ENCODE measurements around the gene CHAT. TPM values are rescaled to one million over a fixed set of nuclear protein-coding genes. Genes with fewer than 3 reads are reported as not detected.

Gene CHAT
- total RNA-seq, 1 experiment from 2014 or later: not detected

- no TSS peak for BruUV-seq (replicated peaks)
- ATAC-seq: no peak
- no peak overlapping the region for H3K4me2 ChIP-seq (ENCODE audit: low read length)
- no peaks in the 10 kb centered on the region; the same call in 1 of the 2 replicates for H3K27me3 ChIP-seq (ENCODE audit: insufficient read depth, low read length)
- TF ChIP-seq ZFX (IDR thresholded peaks at IDR 0.05): no peak
- TF ChIP-seq TCF7L2 (IDR thresholded peaks at IDR 0.05; ENCODE audit: borderline replicate concordance, extremely low read depth, insufficient read depth, insufficient read length): no peak
- H3K9ac ChIP-seq (ENCODE audit: low read length): no peak overlapping the region
- DNase-seq (ENCODE audit: low read depth, low spot score): no peak
- H3K79me2 ChIP-seq (ENCODE audit: insufficient read depth, low read length): no peaks in the 10 kb centered on the region
- H4K20me1 ChIP-seq (ENCODE audit: insufficient read depth): no peaks in the 10 kb centered on the region
- ChIA-PET RAD21 (ENCODE audit: low non-redundant PET in 1 of 2, low total read pairs in 2 of 2, uncharacterized antibody in 2 of 2, unreplicated experiment in 2 of 2) (no interaction called here), CTCF (no interaction called here), POLR2A (no interaction called here)
- intact Hi-C loops (cut with micrococcal nuclease): no loop called here
- no peaks in the 10 kb centered on the region for H3K36me3 ChIP-seq (ENCODE audit: control insufficient read depth in 1 of 2, insufficient read depth in 2 of 2, low read length in 2 of 2)
- H2AFZ ChIP-seq (ENCODE audit: low read depth, low read length, poor library complexity, severe bottlenecking): no peak overlapping the region
- no peaks in the 10 kb centered on the region for H3K9me2 ChIP-seq (ENCODE audit: insufficient read depth)
- H3K4me1 ChIP-seq (ENCODE audit: control insufficient read depth in 1 of 2, insufficient read depth in 2 of 2, low read length in 2 of 2): no peaks in the 10 kb centered on the region
- no peak overlapping the region for H3K4me3 ChIP-seq (replicated peaks in 1 of 2; ENCODE audit: low read depth in 1 of 2, low read length in 2 of 2)
- no peak overlapping the region for H3K27ac ChIP-seq (ENCODE audit: low read depth, low read length)
- no peaks in the 10 kb centered on the region for H3K9me3 ChIP-seq (ENCODE audit: control insufficient read depth in 1 of 2, insufficient read depth in 1 of 2, low read depth in 1 of 2, low read length in 2 of 2)
Measured at GRCh38 chr10:49620841-49621378, 7.1 kb downstream of the CHAT start.

- Histone ChIP-seq H3K4me1 (ENCODE audit: control insufficient read depth in 1 of 2, insufficient read depth in 2 of 2, low read length in 2 of 2) (no peaks in the 10 kb centered on the region), H3K4me3 (replicated peaks in 1 of 2; ENCODE audit: low read depth in 1 of 2, low read length in 2 of 2) (no peak overlapping the region), H3K27me3 (ENCODE audit: insufficient read depth, low read length) (no peaks in the 10 kb centered on the region; the same call in 1 of the 2 replicates), H2AFZ (ENCODE audit: low read depth, low read length, poor library complexity, severe bottlenecking) (no peak overlapping the region), H4K20me1 (ENCODE audit: insufficient read depth) (no peaks in the 10 kb centered on the region), H3K79me2 (ENCODE audit: insufficient read depth, low read length) (no peaks in the 10 kb centered on the region), H3K9me3 (ENCODE audit: control insufficient read depth in 1 of 2, insufficient read depth in 1 of 2, low read depth in 1 of 2, low read length in 2 of 2) (no peaks in the 10 kb centered on the region), H3K4me2 (ENCODE audit: low read length) (no peak overlapping the region), H3K9me2 (ENCODE audit: insufficient read depth) (no peaks in the 10 kb centered on the region), H3K27ac (ENCODE audit: low read depth, low read length) (no peak overlapping the region), H3K9ac (ENCODE audit: low read length) (no peak overlapping the region), H3K36me3 (ENCODE audit: control insufficient read depth in 1 of 2, insufficient read depth in 2 of 2, low read length in 2 of 2) (no peaks in the 10 kb centered on the region)
- DNase-seq (ENCODE audit: low read depth, low spot score) (no peak), ATAC-seq (no peak)
- ChIA-PET POLR2A (no interaction called here), RAD21 (ENCODE audit: low non-redundant PET in 1 of 2, low total read pairs in 2 of 2, uncharacterized antibody in 2 of 2, unreplicated experiment in 2 of 2) (no interaction called here), CTCF (no interaction called here)
- no peak for TF ChIP-seq POLR2A (IDR thresholded peaks at IDR 0.05; ENCODE audit: borderline replicate concordance, extremely low read depth, insufficient read depth, insufficient read length)
- intact Hi-C loops (cut with micrococcal nuclease): no loop called here
- BruUV-seq (replicated peaks): no TSS peak
Measured at GRCh38 chr10:49621561-49621960, 7.7 kb downstream of the CHAT start.

All from HCT116 (cell line).